HG03159 (cell line): ENCODE results near the gene RAD51B.

Experiments used
- ATAC-seq: cut with Tn5 transposase; IDR thresholded peaks from one replicate; pipeline ENCODE4 v1.9.1; 2021; ENCODE audit warnings: mild to moderate bottlenecking, moderate library complexity; ENCODE audit not compliant: unreplicated experiment

RAD51B gene

GRCh38 chr14:68511129-68512047, 691.8 kb downstream of the RAD51B start:
- ATAC-seq, result no peak

DNA sequence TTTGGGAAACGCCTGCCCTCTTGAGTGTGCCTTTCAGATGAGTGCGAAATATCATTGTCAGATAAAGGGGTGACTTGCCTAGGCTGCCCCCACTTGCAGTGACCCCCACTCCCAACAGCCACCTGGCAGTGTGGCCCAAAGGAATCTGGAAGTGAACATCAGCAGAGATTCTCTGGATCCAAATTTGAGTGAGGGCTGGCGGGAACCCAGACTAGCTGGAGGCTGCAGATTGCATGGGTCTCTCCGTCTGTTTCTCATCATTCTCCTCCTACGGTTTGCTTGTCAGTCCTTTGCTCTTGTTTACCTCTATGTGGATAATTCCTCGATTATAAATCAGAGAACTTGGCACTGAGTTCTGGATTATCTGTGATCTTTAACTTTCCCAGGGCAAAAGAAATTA, 692.5 kb downstream of the RAD51B start:
- ATAC-seq, result no peak

DNA sequence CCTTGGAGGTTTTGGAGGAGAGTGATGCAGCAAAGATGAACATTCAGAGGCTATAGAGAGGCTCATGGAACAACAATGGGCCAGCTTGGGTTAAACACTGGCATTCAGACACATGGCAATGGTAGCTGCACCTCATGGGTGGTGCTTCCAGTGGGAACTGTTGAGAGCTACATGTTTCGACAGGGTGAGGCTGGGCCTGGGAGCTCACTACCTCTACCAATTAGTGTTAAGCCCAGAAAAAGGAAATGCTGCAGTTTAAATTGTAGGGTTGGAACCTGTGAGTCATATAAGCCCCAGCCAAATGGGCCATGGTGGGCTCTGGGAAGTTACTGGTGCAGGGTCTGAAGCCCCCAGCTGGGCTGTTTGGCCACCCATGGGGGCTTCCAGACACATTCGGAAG, 693.6 kb downstream of the RAD51B start:
- no peak for ATAC-seq

- ATAC-seq, result peak; percentile 77
Observed at GRCh38 chr14:68513838-68514607, 694.4 kb downstream of the RAD51B start.

- ATAC-seq, result no peak
Observed at GRCh38 chr14:68514608-68515194, 695.1 kb downstream of the RAD51B start.

DNA sequence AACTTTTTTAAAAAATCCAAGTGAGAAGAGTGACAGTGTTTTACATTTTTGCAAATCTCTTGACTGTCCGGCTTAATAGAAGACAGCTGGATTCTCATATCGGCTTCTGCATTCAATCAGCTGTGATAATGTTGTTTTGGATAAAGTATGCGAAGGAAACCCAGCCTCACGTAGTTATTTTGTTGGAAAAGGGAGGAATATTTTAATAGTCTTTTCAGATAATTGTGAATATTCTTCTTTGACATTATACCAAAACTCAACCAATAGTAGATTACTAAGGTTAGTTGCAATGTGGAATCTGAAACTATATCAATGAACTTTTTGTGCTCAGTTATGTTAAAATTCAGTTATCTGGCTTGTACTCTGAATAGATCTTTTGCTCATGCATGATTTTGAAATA, 696.8 kb downstream of the RAD51B start:
- no peak for ATAC-seq

DNA sequence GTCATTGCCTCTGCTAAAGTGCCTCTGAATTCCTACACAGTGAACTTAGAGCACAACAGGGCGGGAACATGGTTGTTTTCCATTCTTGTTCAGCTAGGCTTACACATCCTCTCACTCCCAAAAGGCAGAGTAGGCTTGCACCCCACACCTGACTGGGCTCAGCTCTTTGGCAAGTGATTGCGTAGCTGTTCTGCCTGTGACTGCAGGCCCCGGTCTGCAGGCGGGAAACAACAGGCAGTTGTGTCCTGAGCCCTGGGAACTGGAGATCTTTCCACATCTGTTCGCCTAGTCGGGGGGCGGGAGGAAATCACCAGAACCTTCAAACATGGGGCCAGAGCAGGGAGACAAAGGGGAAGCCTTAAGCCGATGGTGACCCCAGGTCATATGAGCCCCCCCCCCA, 698.6 kb downstream of the RAD51B start:
- ATAC-seq, result no peak

- ATAC-seq, result no peak
Observed at GRCh38 chr14:68518761-68519670, 699.4 kb downstream of the RAD51B start.

DNA sequence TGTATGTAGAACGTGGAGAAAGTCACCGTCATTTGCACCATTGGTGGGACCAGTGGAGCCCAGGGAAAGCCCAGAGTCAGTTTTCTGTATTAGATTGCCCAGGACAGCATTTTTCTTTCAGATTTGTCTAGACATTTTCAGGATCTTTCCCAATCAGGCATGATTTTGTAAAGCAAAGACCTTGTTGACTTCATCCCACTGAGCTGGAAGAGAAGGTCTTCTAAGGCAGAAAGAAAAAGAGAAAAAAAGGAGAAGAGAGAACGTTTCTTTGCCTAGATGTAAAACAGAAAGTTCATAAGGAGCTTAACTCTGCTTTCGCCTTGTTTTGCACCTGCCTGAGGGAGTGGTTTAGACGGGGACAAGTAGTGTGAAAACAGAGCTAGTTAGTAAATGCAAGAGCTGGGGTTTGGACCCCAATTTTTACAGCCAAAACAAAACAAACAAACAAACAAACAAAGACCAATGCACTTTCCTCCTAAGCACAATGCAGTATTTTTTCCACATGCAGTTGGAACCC, 700.1 kb downstream of the RAD51B start:
- ATAC-seq, result peak; percentile 72

- ATAC-seq, result no peak
Observed at GRCh38 chr14:68520637-68521556, 701.3 kb downstream of the RAD51B start.

DNA sequence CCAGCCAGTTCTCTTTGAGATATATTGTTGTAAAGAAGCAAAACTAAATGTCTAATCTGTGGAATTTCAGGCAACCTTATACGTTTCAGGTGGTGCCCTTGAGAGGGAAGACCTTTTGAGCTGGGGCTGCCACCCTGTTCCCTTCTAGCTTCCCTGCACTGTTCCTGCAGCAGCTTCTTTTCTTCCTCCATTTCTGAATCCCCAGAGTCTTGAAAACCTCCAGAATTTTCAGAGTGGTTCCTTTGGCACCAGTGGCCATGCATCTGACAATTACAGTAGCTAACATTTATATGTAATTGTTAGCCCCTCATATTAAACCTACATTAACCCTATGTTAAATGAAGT, 702.0 kb downstream of the RAD51B start:
- ATAC-seq, result no peak

- no peak for ATAC-seq
Observed at GRCh38 chr14:68521961-68522509, 702.5 kb downstream of the RAD51B start.

DNA sequence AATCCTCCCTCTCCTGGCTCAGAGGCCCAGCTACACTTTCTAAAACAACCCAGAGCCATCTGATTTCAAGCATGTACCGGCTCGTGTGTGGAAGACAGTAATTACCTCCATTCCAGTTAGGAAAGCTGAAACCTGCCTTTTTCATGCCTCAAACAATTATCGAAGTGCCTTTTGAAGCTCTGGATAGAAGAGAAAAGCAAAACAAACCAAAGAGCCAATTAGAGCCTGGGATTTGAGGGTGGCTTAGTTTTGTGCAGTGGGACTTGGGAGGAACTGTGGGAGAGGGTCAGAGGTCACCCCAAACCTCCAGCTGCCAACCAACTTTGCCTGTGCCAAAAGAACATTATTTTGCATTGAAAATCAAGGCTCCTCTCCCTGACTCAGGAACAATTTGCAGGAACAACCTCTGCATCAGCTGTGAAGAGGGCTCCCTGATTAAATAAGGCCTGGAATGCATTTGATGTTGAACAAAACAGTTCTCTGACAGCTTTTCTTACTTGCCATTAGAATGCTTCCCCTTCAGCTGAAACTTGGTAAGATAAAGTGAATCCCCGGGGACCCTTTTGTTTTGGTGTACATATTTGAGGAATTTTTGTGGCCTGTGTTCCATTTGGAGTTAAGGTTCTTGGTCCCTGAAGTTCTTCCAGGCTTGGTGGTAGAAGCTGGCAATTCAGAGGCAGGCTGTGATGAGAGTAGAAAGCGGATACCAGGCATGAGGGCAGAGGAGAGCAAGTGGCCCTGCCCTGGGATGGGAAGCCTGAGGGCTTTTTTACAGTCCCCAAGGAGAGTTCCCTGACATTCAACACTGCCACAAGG, 703.1 kb downstream of the RAD51B start:
- ATAC-seq, result no peak

GRCh38 chr14:68523326-68523610, 703.7 kb downstream of the RAD51B start:
- no peak for ATAC-seq

DNA sequence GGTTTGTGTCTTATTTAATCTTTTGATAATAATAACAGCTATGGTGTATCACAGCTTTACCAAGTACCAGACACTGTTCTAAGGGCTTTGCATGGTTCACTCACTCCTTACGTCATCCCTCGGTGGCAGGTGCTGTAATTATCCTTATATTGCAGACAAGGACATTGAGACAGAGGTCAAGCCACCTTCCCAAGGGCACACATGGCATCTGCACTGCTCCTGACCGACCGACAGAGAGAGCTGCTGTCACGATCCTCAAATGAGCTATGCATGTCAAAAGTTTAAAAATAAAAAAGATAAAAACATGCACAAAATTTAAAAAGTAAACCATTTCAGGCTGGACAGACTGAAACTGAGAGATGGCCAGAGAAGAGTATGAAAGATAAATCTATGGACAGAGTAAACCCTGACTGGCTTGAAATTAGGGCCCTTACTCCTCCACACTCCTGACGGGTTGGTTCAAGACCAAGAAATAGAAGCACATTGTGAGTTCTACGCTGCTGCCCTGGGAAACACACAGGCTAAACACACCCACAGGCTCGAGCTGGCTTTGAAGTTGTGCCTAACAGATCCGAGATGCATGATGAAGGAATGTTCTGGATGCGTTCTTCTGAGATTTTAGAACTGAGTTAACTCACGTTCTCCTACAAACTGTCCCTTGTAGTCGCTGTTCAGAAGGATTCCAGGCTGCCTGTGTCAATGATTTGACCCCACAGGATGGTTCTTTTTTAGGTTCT, 704.6 kb downstream of the RAD51B start:
- no peak for ATAC-seq

DNA sequence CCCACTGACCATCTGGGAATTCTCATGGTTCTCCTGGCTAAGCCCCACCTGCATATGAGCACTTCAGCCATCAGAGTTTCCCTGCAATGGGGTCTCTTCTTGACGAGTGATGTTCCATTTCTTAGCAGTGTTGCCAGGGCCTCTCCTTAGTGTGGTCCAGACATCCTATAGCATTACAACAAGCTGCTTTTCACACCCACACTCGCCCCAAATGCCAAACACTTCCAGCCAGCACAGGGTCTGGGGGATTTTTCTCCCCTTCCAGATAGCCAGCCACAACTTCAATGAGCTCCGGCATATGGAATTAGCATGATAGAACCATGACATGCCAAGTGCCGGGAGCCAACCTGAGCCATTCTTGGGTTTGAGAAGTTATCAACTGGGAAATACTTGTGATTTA, 705.9 kb downstream of the RAD51B start:
- no peak for ATAC-seq

GRCh38 chr14:68526512-68527091, 707.0 kb downstream of the RAD51B start:
- no peak for ATAC-seq
